GM19099 (cell line): Measurements from ENCODE around the gene CLMP.

Source experiments
- POLR2A ChIP-seq: IDR thresholded peaks from 3 replicates; pipeline ENCODE4 v1.6.1; 2011; ENCODE audit warnings: low read depth; ENCODE audit not compliant: insufficient read length; ENCODE audit errors: extremely low read depth

Gene CLMP

DNA sequence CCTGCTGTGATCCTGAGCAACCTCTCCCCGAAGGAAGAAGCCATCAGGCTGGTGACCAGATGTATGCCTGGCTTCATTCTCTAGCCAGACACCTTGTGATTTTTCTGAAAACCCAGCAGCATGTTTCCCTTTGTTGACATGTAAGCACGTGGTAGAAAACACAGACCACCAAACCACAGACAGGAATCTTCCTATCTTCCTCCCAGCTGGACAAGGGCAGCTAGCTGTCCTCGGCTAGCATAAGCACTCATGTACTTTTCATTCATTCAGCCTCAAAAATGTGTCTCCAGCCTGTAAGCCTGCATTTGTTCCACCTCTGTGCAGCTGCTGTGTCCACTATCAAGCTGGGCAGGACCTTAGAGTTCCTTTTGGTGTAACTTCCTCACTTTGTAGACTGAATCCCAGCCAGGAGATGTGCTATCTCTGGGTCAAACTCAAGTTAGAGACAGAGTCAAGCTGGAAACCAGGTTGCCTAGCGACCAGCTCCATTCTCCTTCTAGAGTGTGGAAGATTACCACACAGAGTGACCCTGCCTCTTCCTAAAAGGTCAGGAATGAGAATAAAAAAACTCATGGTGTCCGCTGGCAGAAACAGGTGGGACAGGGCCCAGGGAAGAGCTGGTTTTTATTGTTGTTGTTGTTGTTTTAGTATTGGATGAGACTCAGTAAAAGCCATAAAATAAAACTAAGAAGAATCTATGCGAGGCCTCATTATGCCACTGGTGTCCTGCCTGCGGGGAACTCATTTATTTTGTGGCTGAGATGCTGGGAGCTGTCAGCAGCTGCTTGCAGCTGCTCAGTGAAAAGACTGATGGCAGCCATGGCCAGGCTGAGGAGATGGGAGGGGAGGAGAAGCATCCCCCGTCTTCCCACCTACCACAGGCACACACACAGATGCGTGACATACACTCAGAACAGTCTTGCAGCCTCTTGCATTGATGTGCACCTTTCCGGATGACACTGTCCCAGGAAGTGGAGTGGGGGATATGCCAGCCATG lies 7.4 kb upstream of the CLMP start:
- no peak for TF ChIP-seq POLR2A

DNA sequence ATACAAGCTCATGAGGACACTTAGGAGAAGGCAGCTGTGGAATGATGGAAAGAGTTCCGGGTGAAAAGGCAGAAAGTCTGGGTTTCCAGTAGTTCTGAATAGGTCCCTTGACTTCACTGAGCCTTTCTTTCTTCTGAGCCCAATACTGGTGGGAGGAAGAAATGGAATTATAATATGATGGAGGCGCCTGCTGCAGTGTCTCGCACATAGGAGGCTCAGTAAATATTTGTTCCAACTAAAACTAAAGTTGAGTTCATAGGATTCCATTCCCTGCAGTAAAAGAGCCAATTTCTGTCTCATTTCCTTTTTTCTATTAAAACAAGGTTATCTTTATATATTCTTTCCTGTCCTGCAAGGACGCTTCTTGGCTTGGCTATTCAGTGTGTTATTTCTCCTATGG lies 5.2 kb upstream of the CLMP start:
- TF ChIP-seq POLR2A: no peak

DNA sequence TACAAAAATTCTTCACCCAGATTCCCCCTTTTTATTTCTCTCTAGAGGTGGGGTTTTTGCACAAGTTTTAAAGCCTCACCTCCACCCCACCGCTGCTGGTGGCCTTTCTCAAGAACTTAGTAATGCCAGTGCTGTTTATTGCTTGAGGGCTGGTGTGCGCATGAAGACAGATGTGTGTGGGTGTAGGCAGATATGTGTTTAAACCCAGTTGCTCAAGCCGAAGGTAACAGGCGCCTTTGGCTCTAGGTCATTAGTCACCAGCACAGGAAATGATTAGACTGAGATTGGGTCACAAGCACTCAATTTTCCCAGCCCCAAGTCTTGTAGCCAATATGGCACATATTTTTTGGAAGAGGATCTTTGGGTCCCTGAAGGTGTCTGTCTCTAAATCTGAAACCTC lies 2.7 kb upstream of the CLMP start:
- TF ChIP-seq POLR2A: no peak

DNA sequence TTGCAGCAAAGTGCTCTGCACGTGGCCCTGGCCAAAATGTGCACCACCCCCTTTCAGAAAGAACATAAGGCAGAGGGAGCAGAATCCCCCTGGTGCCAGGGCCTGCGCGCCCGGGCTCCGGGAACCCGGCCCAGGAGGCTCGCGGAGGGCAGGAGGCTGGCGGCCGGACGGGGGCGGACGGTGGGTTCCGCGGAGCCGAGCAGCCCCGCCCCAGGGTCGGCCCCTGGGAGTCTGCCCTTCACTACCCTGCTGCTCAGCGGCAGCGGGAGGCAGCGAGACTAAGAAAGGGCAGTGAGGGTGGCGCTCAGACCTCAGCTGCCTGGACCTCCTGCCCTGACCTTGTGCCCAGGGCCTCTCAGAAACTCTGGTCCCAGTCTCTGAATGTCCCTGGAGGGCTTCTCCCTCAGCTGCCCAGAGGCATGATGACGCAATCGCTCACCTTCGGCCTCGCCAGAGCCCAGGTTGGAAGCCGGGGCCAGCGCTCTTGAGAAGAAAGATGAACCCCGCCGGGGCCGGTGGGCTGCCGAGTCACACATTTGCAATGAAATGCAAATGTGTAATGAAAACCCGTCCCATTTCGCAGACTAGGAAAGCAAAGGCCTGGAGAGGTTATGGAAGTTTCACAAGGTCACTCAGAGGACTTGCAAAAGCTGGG lies 1.1 kb upstream of the CLMP start:
- no peak for TF ChIP-seq POLR2A

DNA sequence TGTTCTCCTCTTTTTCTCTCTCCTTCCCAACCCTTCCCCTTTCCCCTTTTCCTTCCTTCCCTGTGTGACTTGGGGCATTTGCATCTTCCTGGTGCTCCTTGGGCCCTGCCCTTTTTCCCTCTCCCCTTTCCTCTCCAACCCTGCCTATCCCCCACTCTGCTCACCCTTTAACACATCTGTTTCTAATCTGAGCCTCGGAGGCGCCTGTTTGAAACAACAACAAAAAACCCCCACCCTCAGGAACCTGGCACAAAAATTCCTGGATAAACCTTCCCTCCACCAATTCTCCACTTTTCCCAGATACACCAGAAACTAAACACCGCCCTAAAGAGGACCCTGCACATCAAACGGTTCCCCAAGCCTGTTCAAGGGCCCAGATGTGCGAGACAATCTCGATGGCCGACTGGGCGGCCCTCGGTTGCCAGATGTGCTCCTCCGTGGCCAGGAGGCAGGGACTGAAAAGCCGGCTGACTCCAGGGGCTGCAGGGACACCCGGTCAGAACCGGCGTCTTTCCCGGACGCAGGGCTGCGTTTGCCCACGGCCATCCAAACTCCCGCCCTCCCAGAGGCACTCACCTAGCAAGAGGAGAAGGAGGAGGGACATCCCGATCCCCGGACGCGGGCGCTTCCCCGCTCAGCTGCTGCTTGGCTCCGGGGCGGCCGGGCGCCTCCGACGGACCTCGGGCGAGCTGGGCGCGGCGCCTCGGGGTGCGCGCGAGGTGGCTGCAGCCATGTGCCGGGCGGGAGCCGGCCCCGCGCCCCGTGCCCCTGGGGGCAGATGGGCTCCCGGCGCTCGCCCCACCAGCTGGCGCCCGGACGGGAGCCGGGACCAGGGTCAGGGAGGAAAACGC lies 486 bp downstream of the CLMP start:
- no peak for TF ChIP-seq POLR2A

DNA sequence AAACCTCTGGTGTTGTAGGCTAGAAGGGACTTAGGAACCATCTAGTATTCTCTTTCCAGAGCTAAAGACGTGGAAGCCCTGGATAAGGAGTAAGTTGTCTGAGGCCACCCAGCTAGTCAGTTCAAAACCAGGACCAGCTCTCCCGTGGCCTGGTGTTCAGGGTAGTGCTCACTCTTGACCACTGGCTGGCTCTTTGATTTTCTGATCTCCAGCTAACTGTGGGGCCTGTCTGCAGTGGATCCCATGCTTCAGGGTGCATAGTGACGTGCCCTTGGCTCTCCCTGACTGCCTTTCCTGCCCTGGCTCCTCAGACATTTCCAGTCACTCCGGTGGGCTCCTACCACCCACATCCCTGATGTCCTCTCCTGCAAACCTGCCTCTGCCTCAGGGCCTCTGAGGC lies 1.3 kb downstream of the CLMP start:
- TF ChIP-seq POLR2A: no peak

DNA sequence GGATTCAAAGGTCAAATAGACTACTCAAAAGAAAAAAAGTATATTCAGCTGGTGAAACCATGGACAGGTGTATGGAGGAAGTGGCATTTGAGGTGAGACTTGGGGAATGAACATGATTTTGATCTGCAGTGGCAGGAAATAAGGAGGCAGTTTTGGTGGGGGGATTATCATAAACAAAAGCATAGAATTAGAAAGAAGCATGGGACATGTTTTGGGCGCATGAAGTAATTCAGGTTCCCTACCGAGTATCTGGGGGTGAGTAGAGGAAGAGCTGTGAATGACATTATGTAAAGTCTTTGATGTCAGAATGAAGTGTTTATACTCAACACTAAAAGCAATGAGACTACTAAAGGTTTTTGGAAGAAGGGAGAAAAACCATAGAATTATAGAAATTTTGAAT lies 3.1 kb downstream of the CLMP start:
- TF ChIP-seq POLR2A: no peak

DNA sequence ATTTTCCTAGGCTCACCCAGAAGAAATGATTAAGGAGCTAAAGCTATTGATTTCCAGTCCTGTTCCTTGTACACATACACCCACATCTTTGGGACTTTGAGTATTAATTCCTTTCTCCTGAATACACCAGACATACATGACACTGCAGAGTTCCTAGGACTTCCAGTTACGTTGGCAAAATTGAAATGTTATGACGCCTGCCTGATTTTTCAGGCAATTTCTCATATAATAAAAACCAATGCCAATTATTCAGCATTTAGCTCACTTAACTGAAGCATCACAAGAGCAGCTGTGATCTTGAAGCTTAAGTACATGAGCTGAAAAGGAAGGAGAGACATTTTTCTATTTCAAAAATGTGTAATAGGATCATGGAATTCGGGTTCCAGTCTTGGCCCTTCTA lies 4.5 kb downstream of the CLMP start:
- TF ChIP-seq POLR2A: no peak

DNA sequence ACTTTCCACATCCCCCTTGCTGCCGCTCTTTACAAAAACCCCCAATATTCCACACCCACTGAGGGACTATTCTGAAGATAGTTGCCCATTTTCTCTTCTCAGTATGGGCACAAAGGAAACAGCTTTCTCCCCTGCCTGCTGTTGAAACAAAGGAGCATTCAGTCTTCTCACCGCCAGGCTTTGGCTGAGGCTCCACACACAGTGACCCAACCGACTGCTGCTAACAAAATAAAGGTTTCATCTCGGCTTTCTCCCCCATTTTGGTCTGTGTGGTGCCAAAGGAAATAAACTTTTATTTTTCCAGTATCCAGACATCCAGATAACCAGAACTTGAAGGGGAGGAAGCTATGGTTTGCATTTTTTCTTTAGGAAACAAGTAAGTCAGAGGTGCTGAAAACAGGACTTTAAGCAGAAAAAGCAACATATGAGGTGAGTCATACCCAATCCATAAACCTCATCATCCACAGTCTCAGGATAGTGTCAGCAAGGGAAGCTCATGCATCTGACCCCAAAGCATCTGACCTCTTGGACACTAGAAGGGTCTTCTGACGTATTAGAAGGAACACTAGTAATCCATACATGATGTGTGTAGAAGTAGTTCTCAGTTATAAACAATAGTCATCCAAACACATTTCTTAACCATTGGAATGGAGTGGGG lies 6.4 kb downstream of the CLMP start:
- TF ChIP-seq POLR2A: no peak

DNA sequence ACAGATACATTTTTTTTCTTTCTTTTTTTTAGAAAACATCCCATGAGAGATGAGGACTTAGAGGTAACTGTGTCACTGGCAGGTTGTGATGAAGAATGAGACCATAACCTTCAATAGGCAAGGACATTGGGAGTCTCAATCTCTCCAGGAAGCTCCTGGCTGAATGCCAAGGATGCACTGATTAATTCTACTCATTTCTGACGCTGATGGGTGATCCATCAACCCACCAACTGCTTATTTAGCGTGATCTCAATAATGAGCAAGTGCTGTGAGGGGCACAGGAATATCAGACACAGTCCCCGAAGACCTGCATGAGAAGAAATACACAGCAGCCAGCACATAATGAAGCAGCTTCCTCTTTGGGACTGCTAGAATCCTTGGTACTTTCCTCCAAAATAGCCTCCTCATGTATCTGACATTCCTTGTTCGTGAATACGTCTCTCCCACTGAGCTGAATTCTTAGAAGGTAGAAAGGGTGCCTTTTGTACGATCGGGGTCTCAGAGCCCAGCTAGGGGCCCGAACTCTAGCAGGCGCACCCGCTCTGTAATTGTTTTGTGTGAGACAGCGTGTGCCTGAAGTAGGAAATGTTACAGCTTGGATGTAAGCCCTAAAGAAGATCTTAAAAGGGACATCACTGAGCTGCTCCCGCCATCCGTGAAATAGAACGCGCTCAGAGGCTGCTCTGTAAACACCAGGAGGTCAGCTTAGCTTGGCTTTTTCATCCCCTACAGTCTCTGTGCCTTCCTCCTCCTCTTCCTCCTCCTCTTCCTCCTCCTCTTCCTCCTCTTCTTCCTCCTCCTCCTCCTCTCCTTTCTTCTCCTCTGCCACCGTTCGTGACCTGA lies 7.2 kb downstream of the CLMP start:
- no peak for TF ChIP-seq POLR2A

DNA sequence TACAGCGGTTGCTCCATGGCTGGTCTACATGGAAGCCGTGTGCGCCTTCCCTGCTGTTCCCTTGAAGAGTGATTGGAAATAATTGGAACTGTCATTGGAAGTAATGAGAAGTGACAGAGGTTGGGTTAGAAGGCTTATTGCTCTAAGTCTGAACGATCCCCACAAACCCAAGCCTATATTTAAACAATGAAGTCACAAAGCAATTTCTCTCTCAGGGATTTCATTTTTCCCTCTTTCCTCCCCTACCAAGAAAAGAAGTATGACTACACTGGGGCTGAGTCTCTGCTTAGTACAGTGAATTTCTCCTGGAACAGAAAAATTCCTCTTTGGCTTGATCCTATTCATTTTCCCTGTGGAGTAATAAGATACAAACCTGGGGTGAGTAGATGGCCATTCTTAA lies 7.8 kb downstream of the CLMP start:
- TF ChIP-seq POLR2A: no peak

DNA sequence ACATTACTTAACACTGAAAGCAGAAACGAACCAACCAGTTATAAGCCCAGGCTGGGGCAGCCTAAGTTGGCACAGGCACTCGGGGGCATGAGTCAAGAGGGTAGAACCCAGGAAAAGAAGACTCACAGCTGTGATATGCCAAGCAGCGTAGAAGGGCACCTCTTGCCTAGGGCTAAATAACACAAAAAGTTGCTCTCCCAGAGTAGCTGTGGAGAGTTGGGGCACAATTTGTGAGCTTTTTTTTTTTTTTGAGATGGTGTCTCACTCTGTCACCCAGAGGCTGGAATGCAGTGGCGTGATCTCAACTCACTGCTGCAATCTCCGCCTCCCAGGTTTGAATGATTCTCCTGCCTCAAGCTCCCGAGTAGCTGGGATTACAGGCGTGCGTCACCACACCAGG lies 8.8 kb downstream of the CLMP start:
- TF ChIP-seq POLR2A: no peak

DNA sequence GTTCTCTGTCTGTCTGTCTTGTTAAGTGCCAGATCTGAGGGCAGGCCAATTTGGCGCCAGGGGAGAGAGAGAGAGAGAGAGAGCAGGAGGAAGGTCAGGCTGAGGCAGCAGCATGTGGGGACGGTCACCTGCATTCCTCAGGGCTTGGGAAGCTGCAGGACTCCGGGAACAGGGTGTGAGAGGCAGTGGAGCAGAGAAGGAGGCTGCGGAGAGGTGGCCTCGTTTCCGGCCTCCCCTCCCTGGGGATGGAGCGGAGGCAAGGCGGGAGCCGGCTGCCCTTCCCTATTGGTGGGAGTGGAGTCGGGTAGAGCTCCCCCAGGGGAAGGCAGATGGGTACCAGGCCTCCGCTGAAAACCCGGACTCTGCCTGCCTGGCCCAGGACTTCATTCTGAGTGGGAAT lies 9.7 kb downstream of the CLMP start:
- no peak for TF ChIP-seq POLR2A

DNA sequence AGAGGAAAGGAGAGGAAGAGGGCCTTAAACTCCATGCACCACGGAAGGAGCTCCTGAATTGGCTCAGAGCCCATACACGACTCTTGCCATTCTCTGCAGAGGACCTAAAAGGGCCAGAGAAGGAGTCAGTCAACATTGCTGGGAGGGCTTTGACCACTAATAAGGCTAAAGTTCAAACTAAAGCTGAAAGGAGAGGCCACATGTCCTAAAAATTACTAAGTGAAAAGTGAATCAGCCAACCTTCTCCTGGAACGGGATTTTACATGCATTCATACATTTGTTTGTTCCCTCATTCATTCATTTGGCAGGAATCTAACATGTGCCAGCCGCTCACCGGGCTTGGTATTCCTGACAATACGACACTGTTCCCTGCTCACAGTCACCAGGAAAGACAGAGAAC lies 10.5 kb downstream of the CLMP start:
- no peak for TF ChIP-seq POLR2A
